ENCODE results near the gene TLE5. TPM values are rescaled to one million over a fixed set of nuclear protein-coding genes. Genes with fewer than 3 reads are reported as not detected.

Gene TLE5
- total and polyA plus RNA-seq, 9 of the 15 experiments (the other 6 are each of a cell fraction or from before 2014, with no cell fraction given) = 2.0 to 347 (median 235) TPM

DNA sequence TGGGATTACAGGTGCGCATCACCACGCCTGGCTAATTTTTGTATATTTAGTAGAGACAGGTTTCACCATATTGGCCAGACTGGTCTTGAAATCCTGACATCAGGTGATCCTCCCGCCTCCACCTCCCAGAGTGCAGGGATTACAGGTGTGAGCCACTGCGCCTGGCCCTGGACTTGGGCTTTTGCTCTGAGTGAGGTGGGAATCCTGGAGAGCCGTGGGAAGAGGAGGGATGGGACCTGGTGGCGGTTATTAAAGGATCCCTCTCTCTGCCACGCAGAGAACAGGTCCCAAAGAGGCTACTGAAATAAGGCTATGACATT, 1.7 kb upstream of the TLE5 start (continued):
- TF ChIP-seq BRF2 (IDR thresholded peaks at IDR 0.05; ENCODE audit: borderline replicate concordance, insufficient read depth, insufficient read length) = no peak
- no peak for TF ChIP-seq CEBPB (tag; IDR thresholded peaks at IDR 0.05)
- TF ChIP-seq CLOCK (CRISPR knock-in tag; IDR thresholded peaks at IDR 0.05; ENCODE audit: borderline replicate concordance) = no peak
- no peak for TF ChIP-seq TOE1 (IDR thresholded peaks at IDR 0.05; ENCODE audit: borderline replicate concordance)
- TF ChIP-seq TOE1 (CRISPR knock-in tag; IDR thresholded peaks at IDR 0.05; ENCODE audit: borderline replicate concordance, low read depth) = no peak
- TF ChIP-seq NFIC (IDR thresholded peaks at IDR 0.05) = no peak
- no peak for TF ChIP-seq RBM17 (IDR thresholded peaks at IDR 0.05; ENCODE audit: borderline replicate concordance, low read depth, low read length)
- TF ChIP-seq ZNF445 (CRISPR knock-in tag; IDR thresholded peaks at IDR 0.05; ENCODE audit: low read depth) = no peak
- TF ChIP-seq, protein P1, sequence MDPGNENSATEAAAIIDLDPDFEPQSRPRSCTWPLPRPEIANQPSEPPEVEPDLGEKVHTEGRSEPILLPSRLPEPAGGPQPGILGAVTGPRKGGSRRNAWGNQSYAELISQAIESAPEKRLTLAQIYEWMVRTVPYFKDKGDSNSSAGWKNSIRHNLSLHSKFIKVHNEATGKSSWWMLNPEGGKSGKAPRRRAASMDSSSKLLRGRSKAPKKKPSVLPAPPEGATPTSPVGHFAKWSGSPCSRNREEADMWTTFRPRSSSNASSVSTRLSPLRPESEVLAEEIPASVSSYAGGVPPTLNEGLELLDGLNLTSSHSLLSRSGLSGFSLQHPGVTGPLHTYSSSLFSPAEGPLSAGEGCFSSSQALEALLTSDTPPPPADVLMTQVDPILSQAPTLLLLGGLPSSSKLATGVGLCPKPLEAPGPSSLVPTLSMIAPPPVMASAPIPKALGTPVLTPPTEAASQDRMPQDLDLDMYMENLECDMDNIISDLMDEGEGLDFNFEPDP (CRISPR knock-in tag; IDR thresholded peaks at IDR 0.05) = no peak
- no peak for TF ChIP-seq SRSF1 (IDR thresholded peaks at IDR 0.05; ENCODE audit: low read depth, low read length)
- no peak for TF ChIP-seq ZNF408 (CRISPR knock-in tag; IDR thresholded peaks at IDR 0.05; ENCODE audit: low read depth)
- TF ChIP-seq, protein P2, sequence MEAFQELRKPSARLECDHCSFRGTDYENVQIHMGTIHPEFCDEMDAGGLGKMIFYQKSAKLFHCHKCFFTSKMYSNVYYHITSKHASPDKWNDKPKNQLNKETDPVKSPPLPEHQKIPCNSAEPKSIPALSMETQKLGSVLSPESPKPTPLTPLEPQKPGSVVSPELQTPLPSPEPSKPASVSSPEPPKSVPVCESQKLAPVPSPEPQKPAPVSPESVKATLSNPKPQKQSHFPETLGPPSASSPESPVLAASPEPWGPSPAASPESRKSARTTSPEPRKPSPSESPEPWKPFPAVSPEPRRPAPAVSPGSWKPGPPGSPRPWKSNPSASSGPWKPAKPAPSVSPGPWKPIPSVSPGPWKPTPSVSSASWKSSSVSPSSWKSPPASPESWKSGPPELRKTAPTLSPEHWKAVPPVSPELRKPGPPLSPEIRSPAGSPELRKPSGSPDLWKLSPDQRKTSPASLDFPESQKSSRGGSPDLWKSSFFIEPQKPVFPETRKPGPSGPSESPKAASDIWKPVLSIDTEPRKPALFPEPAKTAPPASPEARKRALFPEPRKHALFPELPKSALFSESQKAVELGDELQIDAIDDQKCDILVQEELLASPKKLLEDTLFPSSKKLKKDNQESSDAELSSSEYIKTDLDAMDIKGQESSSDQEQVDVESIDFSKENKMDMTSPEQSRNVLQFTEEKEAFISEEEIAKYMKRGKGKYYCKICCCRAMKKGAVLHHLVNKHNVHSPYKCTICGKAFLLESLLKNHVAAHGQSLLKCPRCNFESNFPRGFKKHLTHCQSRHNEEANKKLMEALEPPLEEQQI (IDR thresholded peaks at IDR 0.05) = no peak

All from K562 (cell line).